Fibroblast of upper back skin (primary cell): Measurements from ENCODE around the gene C10orf120.

Experiments used
- DNase-seq: peaks from one replicate; pipeline ENCODE4 v3.0.0-alpha.2; 2013

The C10orf120 gene

DNA sequence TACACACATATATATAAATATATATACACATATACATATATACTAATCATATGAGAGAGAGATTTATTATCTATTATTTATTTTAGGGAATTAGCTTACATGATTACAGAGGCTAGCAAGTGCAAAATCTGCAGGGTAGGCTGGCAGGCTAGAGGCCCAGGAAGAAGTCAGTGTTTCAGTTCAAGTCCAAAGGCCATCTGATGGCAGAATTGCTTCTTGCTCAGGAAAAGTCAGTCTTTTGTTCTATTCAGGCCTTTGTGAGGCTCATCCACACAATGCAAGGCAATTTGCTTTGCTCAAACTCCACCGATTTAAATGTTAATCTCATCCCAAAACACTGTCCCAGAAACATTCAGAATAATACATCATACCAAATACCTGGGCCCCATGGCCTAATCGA, 2.6 kb upstream of the C10orf120 start:
- DNase-seq = no peak

DNA sequence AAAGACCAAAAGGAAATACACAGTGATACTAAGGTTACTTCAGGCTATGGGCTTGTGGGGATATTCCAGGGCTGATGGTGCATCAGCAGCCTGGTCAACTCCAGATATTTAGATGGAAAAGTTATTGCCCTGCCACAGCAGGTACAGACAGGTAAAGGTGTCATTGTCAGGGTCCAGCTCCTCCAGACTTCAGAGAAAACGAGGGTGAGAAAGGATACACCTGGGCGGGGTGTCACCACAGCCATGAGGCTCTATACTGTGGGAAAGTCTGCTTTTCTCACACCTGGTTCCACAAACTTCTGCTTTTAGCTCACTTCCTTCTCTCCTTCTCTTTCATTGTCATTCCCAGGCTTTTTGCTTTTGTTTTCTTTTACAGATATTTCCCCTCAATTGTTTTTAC, 2.0 kb upstream of the C10orf120 start:
- DNase-seq = no peak

DNA sequence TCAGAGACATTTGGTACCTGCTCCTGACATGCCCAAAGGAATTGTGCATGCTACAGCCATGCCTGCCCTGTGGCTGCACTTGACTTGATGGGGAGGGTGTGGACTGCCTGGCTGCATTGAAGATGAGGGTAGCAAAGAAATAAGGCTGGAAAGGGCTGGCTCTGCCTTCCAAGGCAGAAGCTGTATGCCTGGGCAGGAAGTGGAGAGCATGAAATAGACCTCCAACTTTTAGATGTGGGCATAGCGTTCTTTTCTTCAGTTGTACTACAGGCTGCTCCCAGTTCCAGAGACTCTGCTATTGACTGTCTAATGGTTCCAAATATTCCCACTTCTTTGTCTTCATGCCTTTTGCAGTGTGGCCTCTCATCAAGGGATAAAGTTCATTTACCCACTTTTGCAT, 3.0 kb downstream of the C10orf120 start:
- DNase-seq = no peak

DNA sequence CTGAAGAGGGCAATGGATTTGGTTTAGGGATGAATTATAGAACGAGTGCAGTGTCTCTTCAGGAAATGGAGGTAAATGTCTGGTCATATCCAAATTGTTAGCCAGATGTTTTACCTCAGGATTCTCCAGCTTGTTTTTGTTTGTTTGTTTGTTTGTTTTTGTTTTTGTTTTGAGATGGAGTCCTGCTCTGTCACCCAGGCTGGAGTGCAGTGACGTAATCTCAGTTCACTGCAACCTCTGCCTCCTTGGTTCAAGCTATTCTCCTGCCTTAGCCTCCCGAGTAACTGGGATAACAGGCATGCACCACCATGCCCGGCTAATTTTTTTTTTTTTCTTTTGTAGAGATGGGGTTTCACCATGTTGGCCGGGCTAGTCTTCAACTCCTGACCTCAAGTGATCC, 6.9 kb downstream of the C10orf120 start:
- no peak for DNase-seq

DNA sequence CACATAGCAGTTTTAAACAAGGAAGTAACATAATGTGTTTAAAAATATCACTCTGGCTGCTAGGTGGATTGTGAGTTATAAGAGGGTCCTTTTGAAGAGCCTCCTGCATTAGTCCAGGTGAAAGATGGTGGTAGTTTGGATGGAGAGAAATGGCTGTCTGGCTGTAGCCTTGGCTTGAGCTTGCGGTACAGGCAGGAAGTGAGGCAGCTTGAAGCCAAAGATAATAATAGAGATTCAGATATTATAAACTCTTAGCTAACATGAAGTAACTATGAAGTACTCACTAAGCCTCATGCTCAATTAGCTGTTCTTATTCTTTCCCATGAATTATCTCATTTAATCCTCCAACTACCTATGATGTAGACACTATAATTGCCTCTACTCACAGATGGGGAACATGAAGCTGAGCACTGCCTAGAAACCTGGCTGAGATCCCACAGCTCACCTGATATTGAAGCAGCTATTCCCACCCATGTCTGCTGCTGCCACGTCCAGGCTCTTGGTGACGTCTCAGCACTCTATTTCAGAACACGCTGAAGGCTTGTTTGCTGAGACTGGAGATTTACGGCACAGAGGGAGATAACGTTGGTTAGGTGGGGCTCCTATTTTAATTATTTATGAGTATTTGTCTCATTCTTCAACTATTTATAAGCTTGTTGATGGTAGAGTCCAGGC, 10.4 kb downstream of the C10orf120 start:
- no peak for DNase-seq

DNA sequence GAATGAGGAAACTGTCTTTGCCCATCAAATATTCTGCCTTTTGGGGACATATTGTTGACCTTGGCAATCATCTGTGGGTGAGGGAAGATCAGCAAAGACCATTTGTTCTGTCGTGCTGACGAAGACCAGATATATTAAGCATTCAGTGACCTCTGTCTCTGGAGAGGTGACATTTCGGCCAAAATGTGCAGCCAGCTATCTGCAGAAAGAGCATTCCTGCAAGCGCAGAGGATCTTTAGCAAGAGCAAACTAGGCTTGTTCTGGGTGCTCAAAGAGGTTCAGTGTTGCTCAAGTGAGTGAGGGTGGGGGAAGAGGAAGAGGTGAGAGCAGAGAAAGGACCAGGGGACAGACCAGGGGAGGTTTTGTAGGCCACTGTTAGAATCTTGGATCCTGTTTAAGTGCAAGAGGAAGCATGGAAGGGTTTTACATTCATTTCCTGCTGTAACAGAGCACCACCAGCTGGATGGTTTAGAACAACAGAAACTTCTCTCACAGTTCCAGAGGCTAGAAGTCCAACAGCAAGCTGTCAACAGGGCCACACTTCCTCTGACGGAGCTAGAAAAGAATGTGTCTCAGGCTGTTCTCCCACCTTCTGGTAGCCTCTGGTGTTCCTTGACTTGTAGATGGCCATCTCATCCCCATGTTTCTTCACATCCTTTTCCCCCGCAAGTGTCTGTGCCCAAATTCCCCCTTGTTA, 11.2 kb downstream of the C10orf120 start:
- DNase-seq = no peak

DNA sequence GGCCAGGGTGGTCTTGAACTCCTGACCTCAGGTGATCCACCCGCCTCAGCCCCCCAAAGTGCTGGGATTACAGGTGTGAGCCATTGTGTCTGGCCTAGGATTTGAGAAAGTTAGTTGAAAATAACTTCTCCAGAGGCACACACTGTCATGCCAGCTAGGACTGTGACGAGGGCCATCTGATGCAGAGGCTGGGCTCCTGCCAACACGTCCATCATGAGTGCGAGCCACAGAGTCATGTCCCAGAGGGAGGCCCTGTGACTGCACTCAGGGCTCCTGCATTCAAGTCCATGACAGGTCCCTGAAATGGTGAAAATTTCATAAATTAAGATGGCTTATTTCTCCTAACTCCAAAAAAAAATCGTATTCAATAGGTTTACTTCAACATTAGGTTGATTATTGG, 17.1 kb downstream of the C10orf120 start:
- DNase-seq = no peak

DNA sequence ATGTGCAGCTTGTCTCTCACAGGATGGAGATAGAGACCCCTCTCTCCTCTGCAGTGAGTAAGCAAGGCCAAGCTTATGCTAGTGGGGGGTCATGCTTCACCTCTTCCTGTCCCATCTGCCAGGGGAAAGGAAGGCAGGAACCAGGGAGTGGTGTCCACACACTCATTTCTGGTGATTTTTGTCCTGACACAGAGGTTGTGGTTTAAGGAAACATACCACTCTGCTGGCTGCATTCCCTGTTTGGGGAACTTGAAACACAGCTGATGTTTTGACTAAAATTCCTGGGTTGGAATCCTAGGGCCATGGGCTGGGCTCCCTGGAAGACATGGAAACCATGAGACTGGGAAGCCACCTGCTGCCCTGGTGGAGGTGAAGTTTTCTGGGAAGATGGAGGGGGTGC, 21.4 kb downstream of the C10orf120 start:
- DNase-seq = no peak

DNA sequence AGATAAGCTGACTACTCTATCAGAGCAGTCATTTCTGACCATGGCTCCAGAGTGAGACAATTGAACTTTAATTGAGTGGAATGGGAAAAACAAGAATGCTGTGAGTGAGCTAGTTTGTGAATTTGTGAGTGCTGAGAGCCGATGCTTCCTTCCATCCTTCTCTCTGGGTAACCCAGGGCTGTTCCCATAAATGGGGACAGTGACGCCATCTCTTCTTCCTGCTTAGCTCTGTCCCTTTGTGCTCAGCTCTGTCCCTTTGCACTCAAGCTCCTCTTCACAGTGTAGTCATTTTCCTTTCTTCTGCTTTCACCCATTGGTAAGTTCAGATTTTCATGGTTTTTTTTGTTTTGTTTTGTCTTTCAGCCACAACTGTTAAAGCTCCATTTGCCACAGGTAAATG, 24.4 kb downstream of the C10orf120 start:
- no peak for DNase-seq

DNA sequence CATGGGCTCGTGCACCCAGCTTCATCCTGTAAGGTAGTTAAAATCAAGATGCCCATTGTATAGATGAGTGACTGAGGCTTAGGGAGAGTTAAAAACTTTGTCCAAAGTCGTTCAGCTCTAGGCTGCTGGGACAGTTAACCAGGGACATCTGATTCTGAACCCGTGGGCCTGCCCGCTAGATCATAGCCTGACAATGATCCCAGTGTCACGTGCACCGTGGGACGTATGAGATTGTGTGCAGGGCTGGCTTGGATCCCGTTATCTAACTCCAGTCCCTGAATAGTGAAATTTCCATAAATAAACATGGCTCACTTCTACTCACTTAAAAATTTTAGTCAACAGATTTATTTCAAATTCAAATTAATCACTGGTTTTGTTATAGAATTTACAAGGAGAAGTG, 24.9 kb downstream of the C10orf120 start:
- DNase-seq = no peak

DNA sequence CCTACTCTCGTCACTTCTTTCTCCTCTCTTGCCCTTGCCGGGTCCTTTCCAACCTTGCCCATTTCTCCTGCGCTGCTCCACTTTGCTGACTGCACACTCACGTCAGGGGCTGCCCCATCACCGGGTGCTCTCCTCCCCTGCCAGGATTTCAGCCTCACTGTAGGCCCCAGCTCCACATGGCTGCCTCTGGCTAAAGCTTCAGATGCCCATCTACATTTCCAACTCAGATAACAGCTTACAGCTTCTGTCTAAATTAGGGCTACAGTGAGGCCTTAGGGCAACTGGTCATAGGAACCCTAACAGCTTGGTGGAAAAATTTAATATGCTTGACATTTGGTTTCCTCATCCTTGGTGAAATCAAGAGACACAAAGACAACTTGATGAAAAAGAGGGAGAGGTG, 25.9 kb downstream of the C10orf120 start:
- DNase-seq = no peak

DNA sequence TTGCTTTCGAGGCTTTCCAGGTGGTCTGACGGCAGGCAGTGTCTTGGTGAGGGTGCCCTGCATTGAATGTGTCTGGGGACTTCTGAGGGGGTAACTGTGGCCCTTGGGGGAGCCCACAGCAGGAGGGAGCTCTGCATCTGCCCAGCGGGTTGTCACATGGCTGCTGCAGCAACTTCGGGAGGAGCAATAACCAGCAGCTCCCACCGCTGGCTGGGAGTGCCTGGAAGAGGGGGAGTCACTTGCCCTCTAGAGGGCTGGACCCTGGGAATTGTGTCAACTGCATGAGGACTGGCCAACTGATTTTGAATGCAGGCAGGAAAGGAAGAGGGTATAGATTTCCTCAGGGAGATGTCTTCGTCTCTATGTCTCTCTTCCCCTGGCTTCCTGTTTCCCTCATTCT, 26.4 kb downstream of the C10orf120 start:
- no peak for DNase-seq

DNA sequence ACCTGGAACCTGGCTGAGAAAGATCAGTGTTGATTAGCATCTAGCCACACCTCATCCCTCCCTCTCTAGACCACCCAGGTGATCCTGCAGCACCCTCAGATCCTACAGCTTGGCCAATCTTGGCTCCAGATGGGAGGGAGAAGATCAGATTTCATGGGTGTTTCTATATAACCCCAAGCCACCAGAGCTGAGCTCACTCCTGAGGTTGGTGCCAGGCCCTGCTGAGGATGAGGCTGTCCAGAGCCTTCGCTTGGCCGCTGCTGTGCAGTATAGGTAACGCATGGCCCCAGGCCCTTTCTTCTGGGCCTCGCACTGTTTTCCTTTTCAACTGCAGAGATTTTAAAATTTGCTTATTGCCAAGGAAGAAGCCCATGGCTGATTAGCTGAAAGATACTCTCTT, 27.0 kb downstream of the C10orf120 start:
- DNase-seq = no peak

DNA sequence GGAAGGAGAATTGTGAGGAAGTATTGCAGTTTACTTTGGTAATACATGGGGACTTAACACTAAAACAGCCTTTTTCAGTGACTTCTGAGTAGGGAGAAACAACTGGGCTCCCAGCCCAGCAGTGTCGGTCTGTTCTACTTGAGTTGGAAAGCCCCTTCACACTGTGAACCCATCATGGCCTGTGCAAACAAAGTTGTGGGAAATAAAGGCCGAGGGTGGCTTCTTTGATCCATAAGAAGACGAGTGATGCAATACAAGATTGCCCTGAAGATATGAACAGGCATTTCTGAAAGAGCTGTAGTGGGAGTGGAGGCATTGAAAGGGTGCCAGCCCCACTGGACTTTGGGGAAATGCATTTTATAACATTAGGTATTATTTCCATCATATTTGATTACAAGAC, 28.3 kb downstream of the C10orf120 start:
- no peak for DNase-seq

DNA sequence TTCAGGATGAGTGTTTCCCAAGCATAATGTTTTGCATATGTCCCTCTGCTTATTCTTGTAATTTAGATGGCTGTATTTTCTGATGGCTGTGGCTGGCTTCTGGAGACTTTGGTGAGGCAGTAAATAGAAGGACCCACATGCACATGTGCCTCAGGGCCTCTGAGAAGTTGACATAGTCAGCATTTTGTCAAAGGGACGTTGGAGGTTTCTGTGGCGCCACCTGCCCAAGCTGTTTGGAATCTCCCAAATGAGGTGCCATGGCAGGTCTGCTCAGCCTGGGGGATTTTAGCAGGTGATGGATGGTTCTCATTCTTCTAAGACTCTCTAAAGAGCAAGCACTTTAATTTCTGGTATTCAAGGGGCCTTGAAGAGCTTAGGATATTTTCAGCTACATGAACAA, 29.8 kb downstream of the C10orf120 start:
- no peak for DNase-seq

DNA sequence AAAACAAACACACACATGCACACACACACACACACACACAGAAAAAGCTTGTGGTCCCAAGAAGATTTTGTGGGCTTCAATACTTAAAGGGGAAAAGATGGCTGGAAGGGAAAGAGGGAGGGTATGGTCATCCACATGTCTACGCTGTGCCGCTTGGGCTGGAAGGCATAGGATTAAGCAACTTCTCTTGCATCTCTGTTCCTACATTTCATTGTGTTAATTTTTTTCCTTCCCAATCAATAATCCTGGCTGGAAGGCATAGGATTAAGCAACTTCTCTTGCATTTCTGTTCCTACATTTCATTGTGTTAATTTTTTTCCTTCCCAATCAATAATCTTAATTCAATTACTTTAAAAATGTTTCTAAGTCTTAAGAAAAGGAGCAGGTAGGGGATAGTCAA, 30.6 kb downstream of the C10orf120 start:
- DNase-seq = no peak

DNA sequence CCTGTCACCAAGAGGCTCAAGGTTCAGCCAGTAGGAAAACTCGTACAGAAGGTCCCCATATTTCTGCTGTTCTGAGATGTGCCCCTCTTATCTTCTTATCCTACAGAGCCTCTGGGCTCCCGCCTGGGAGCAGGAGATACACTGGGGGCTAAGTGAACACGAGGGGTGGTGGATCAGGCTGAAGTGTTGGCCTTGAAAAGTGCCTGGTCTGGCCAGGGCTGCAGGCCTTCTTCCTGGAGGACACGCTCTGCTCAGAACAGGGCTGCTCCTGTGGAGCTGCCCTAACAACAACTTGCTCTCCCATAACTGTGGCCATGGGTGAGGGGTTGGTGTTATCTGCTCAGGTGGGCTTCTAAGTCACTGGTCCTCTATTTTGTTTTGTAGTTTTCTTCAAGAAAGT, 33.7 kb downstream of the C10orf120 start:
- no peak for DNase-seq

DNA sequence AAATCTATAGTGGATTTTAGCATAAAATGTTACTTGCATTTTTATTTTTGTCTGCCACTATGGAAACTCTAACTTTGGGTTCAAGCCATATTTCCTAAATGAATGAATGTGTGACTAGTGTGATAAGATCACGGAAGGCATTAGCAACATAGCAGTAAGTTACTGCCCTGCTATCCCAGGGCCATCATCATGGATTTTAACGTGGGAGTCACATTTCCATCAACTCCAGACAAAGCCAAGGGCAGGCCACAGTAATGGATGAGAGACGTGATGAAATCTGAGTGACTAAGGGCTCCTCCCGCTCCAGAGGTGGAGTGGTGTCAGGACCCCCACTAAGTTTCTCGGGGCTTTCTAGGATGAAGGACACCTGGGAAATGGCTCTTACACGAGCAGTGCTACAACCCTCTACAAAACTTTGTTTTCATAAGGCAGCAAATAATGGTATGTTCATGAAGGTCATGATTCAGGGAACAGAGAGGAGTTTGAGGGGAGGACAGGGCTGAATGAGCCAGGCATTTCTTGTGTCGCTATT, 34.3 kb downstream of the C10orf120 start:
- no peak for DNase-seq

DNA sequence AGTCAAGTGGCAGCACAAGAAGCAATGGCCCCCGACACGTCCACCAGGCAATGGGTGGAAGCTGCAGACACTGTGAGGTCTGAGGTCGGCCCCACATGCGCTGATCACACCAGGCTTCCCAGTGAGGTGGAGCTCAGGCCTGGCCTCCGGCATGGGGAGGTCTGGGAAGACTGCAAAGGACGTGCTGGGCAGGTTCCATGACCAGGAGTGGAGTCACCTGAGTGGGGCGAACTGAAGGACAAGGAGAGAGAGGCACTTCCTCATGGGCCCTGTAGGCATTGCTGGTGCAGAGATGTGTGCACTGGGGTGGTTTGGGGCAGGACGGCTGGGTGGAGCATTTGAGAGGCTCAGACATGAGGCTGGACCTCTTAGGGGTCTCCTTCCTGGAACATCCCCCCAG, 35.1 kb downstream of the C10orf120 start:
- no peak for DNase-seq

DNA sequence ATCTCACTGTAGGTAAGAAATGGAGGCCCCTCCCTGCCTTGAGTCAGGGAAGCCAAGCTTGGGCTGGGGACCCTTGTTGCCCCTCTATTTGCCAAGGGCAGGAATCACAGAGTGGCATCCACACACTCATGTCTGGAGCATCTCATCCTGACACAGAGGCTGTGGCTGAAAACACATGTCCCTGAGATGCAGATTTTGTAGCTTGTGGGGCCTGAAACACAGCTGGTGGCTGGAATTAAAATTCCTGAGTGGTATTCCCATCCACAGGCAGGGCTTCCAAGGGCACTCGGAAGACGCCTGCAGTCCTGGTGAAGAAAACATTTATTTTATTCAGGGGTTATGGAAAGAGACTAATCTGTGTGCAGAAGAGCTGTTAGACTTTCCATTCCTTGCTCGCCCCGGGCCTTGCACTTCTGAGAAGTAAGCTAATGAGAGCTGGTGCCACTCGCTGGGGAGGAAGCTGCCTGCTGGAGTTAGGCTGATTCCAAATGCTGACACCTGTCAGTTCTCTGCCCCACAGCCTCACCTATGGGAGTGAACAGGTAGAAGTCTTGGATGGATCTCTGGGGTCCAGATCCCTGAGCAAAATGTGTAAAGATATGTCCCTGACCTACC, 36.0 kb downstream of the C10orf120 start:
- no peak for DNase-seq

DNA sequence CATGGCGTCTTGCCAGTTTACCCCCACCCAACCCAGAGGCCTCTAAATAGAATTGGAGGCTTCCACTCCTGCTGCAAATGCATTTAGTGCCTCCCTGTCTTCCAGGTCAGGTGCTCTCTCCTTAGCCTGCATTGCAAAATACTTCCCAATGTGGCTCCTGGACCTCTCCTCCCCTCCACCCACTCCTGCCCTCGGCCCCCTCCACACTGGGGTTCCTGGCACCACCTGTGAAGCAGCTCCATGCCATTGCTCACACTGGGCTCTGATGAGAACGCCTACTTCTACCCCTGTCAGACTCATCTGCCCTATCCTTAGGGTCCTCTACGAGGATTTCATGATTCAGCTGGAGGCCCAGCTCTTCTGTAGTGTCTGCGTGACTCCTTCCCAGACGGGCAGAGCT, 37.4 kb downstream of the C10orf120 start:
- no peak for DNase-seq

DNA sequence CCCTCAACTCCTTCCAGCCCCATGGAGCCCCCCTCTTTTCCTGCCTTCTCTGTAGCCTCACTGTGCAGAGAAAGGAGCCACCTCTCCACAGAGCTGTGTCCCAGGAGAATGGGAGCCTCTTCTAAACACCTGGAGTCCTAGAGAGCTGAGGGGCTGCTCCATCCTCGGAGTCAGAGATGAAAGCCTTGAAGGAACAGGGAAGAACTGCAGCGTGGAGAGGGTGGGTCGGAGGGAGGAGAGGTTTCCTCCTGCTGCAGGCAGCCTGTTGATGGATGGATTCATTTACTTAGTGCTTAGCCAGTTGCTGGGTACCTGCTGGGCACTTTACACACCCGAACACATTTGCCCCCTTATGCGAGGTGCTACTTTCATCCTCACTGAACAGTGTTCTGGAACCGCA, 39.0 kb downstream of the C10orf120 start:
- no peak for DNase-seq

DNA sequence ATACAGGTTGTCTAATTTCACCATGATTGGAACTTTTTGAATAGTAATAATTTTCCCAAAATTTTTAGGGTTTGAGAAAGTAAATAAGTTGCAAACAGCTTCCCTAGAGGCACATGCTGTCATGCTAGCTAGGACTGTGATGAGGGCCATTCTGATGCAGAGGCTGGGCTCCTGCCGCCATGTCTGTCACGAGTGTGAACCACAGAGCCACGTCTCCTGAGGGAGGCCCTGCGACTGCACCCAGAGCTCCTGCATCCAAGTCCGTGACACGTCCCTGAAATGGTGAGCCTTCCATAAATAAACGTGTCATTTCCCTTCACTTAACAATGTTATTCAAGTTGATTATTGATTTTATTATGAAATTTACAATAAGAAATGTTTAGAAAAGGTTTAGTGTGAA, 40.0 kb downstream of the C10orf120 start:
- DNase-seq = no peak

DNA sequence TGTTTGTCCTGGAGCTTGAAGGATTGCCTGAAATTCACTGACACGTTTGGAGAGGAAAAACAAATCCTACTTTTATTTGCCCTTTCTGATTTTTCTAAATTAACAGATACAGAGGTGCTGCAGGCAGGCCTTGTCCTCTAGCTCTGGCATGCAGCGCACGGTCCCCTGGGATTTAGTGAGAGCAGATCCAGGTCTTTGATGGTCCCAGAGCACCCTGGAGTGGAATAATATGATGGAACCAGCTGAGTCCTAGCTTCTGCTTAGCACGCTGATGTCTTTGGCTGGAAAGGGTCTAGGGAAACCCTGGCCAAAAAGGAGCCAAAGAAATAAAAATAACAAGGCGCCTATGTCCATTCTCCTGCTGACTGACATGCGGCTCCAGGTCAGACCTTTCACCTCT, 40.5 kb downstream of the C10orf120 start:
- no peak for DNase-seq
